Hematopoietic multipotent progenitor cell treated with erythropoietin and hydrocortisone succinate and interleukin-3 and kit ligand, for 17 days (in vitro differentiated cells): ENCODE measurements around the gene TNFRSF11A.

ENCODE experiments used
- DNase-seq: peaks from one replicate; pipeline ENCODE4 v3.0.0-alpha.2; 2015; ENCODE audit warnings: low spot score

The TNFRSF11A gene

GRCh38 chr18:62384610-62385097, 59.5 kb downstream of the TNFRSF11A start:
- no peak for DNase-seq

- DNase-seq, result no peak
Measured at GRCh38 chr18:62386091-62386490, 61.0 kb downstream of the TNFRSF11A start.

GRCh38 chr18:62386601-62387000, 61.5 kb downstream of the TNFRSF11A start:
- no peak for DNase-seq

GRCh38 chr18:62387257-62387656, 62.1 kb downstream of the TNFRSF11A start:
- no peak for DNase-seq

- DNase-seq, result no peak
Measured at GRCh38 chr18:62388855-62389760, 64.0 kb downstream of the TNFRSF11A start.

- DNase-seq, result no peak
Measured at GRCh38 chr18:62389761-62390481, 64.8 kb downstream of the TNFRSF11A start.

GRCh38 chr18:62394006-62394763, 69.1 kb downstream of the TNFRSF11A start:
- DNase-seq, result no peak

GRCh38 chr18:62396381-62396780, 71.3 kb downstream of the TNFRSF11A start:
- no peak for DNase-seq

- no peak for DNase-seq
Measured at GRCh38 chr18:62396967-62397366, 71.9 kb downstream of the TNFRSF11A start.

GRCh38 chr18:62398291-62398690, 73.2 kb downstream of the TNFRSF11A start:
- no peak for DNase-seq

- no peak for DNase-seq
Measured at GRCh38 chr18:62399276-62399675, 74.2 kb downstream of the TNFRSF11A start.

- DNase-seq, result no peak
Measured at GRCh38 chr18:62399781-62400308, 74.7 kb downstream of the TNFRSF11A start.

- no peak for DNase-seq
Measured at GRCh38 chr18:62400916-62401315, 75.8 kb downstream of the TNFRSF11A start.

- peak; percentile 21 for DNase-seq
Measured at GRCh38 chr18:62402342-62402948, 77.3 kb downstream of the TNFRSF11A start.

GRCh38 chr18:62403120-62403519, 78.0 kb downstream of the TNFRSF11A start:
- no peak for DNase-seq

GRCh38 chr18:62404881-62405280, 79.8 kb downstream of the TNFRSF11A start:
- DNase-seq, result no peak

- DNase-seq, result no peak
Measured at GRCh38 chr18:62407660-62408059, 82.5 kb downstream of the TNFRSF11A start.

GRCh38 chr18:62409821-62410220, 84.7 kb downstream of the TNFRSF11A start:
- DNase-seq, result no peak

- no peak for DNase-seq
Measured at GRCh38 chr18:62412231-62412979, 87.3 kb downstream of the TNFRSF11A start.

- DNase-seq, result no peak
Measured at GRCh38 chr18:62413206-62413605, 88.1 kb downstream of the TNFRSF11A start.

- DNase-seq, result no peak
Measured at GRCh38 chr18:62418258-62418657, 93.1 kb downstream of the TNFRSF11A start.
